Calu3 (cell line): ENCODE data around the gene GLI3. TPM values are rescaled to one million over a fixed set of nuclear protein-coding genes. Genes with fewer than 3 reads are reported as not detected.

Source experiments
- BruUV-seq: library from RNA; stranded (reverse); fragments of 400-500 nt; replicated peaks from 2 replicates; lab custom pipeline; 2021; lab: Mats Ljungman, UMichigan
- CTCF ChIA-PET: fragments of 300-600 bp; sonication (Branson Sonifier 250); formaldehyde crosslinking; loops from one replicate; lab custom pipeline; 2022; ENCODE audit warnings: antibody characterized with exemption; lab: Charles Lee
- DNase-seq: peaks from one replicate; pipeline ENCODE4 v3.0.0; 2022
- H3K27ac Mint-ChIP-seq: one replicate; pipeline ENCODE4 v1.8.0; 2022; ENCODE audit warnings: mixed read lengths; ENCODE audit not compliant: unreplicated experiment
- H3K27me3 Mint-ChIP-seq: one replicate; pipeline ENCODE4 v1.8.0; 2022; ENCODE audit warnings: mixed read lengths; ENCODE audit not compliant: unreplicated experiment
- H3K36me3 Mint-ChIP-seq: one replicate; pipeline ENCODE4 v1.8.0; 2022; ENCODE audit warnings: mild to moderate bottlenecking, moderate library complexity, mixed read lengths; ENCODE audit not compliant: insufficient read depth, unreplicated experiment
- H3K4me1 Mint-ChIP-seq: one replicate; pipeline ENCODE4 v1.8.0; 2022; ENCODE audit warnings: mild to moderate bottlenecking, low read depth, mixed read lengths; ENCODE audit not compliant: unreplicated experiment
- H3K4me3 Mint-ChIP-seq: one replicate; pipeline ENCODE4 v1.8.0; 2022; ENCODE audit warnings: mild to moderate bottlenecking, low read depth, moderate library complexity, mixed read lengths; ENCODE audit not compliant: unreplicated experiment
- H3K9me3 Mint-ChIP-seq: one replicate; pipeline ENCODE4 v1.8.0; 2022; ENCODE audit warnings: low read depth, mixed read lengths; ENCODE audit not compliant: unreplicated experiment
- intact Hi-C: fragments of 100-400 bp; cut with micrococcal nuclease; formaldehyde crosslinking; loops from one replicate; pipeline ENCODE4 v1.10.0; 2022; ENCODE audit not compliant: unreplicated experiment
- total RNA-seq: library from RNA; stranded (reverse); gene quantifications from 2 replicates; pipeline ENCODE4 v1.2.3, GENCODE V29; 2022
- TF ChIP-seq, protein P1 (sequence below): fragments of 200-600 bp; IDR thresholded peaks from one replicate; pipeline ENCODE4 v1.8.0; 2022; ENCODE audit warnings: antibody characterized with exemption; ENCODE audit not compliant: unreplicated experiment

The GLI3 gene
- total RNA-seq, 1 experiment from 2014 or later: not detected

DNA sequence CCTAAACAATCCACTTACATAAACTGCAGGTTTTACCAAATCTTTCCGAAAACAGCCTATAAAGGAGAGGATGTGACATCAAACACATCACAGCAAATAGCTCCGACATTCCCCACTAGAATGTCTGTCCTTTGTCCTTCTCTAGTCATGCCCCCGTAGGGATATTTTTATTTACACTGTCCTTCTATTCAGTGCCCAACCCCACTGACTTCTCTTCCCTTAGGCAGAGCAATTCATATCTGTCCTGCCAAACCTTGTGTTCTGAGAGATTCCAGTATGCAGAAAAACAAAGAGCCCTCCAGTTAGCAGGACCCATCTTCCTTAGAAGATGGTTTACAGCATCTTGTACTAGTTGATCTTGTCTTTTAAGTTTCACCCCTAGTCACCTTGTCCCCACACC, 5.4 kb upstream of the GLI3 start:
- CTCF ChIA-PET: no interaction called here
- Mint-ChIP-seq H3K27ac (no peak overlapping the region), H3K9me3 (no peaks in the 10 kb centered on the region), H3K27me3 (peaks cover 80% of the 10 kb centered on the region), H3K36me3 (peaks cover 12% of the 10 kb centered on the region), H3K4me3 (no peak overlapping the region), H3K4me1 (peaks cover 7% of the 10 kb centered on the region)
- TF ChIP-seq, protein P1, sequence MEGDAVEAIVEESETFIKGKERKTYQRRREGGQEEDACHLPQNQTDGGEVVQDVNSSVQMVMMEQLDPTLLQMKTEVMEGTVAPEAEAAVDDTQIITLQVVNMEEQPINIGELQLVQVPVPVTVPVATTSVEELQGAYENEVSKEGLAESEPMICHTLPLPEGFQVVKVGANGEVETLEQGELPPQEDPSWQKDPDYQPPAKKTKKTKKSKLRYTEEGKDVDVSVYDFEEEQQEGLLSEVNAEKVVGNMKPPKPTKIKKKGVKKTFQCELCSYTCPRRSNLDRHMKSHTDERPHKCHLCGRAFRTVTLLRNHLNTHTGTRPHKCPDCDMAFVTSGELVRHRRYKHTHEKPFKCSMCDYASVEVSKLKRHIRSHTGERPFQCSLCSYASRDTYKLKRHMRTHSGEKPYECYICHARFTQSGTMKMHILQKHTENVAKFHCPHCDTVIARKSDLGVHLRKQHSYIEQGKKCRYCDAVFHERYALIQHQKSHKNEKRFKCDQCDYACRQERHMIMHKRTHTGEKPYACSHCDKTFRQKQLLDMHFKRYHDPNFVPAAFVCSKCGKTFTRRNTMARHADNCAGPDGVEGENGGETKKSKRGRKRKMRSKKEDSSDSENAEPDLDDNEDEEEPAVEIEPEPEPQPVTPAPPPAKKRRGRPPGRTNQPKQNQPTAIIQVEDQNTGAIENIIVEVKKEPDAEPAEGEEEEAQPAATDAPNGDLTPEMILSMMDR: no peak
- no TSS peak for BruUV-seq
- intact Hi-C loops: no loop called here
- DNase-seq: no peak

DNA sequence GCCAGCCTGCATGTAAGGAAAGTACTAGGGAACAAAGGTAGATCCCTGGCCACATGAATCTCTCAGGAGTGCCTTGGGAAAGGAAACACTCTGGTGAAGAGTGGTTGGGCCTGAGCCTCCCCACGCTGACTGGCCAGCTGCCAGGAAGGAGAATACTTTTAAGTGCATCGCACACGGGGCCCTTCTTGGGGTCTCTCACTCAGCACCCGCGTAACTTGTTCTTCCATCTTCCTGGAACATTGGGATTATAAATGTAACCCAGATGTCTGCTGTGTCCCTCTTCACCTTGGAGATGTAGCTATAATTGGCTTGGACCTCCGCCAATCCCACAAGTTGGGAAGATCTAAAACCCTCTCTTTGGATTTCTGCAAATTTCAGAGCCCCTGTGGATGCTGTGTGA, 4.4 kb upstream of the GLI3 start:
- TF ChIP-seq, protein P1: no peak
- intact Hi-C loops: no loop called here
- H3K27ac Mint-ChIP-seq: no peak overlapping the region
- no peaks in the 10 kb centered on the region for H3K9me3 Mint-ChIP-seq
- no peak for DNase-seq
- no TSS peak for BruUV-seq
- H3K36me3 Mint-ChIP-seq: peaks cover 16% of the 10 kb centered on the region
- peaks cover 80% of the 10 kb centered on the region for H3K27me3 Mint-ChIP-seq
- CTCF ChIA-PET: no interaction called here
- H3K4me1 Mint-ChIP-seq: peaks cover 7% of the 10 kb centered on the region
- H3K4me3 Mint-ChIP-seq: no peak overlapping the region

DNA sequence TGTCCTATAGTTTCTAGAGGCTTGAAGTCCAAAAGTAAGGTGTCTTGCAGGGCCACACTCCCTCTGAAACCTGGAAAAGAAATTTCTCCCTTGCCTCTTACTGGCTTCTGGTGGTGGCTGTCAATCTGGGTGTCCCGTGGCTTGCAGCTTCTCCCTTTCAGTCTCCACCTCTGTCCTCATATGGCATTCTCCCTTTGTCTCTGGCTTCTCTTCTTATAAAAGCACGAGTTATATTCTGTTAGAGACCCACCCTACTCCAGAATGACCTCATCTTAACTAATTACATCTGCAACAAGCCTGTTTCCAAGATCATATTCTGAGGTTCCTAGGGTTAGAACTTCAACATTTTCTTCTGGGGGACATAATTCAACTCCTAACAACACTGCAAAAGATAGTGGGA, 3.4 kb upstream of the GLI3 start:
- CTCF ChIA-PET: no interaction called here
- Mint-ChIP-seq H3K4me1 (peaks cover 12% of the 10 kb centered on the region), H3K4me3 (no peak overlapping the region), H3K9me3 (no peaks in the 10 kb centered on the region), H3K27ac (no peak overlapping the region), H3K27me3 (peaks cover 80% of the 10 kb centered on the region), H3K36me3 (peaks cover 16% of the 10 kb centered on the region)
- intact Hi-C loops: no loop called here
- TF ChIP-seq, protein P1: no peak
- DNase-seq: no peak
- no TSS peak for BruUV-seq

DNA sequence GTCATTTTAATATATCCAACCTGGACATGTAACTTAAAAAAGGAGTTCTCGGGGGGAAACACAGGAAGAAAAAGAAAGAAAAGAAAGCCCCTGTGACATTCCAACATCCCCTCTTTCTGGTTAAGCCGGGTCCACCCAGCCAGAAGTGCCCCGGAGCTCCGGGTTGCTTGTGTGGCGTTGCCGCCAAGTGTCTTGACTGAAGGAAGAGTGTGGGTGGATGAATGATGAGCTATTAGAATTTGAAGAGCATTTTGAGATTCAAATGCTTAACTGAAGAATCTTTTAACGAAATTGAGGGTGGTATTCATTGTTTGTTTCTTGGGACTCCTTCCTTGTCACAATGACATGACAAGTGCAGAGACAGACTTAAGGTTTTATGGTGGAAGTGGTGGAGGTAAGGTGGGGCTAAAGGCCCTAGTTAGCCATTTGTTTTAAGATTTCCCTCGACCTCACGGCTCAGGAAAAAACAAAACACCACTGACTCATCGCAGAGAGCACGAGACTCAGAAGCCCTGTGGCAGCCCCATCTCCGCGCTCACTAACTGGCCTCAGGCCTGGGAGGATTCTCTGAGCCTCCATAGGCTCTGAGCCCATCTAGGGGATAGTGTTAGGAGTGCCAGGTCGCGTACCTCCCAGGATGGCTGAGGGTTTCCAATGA, 1.8 kb upstream of the GLI3 start:
- no TSS peak for BruUV-seq
- peaks cover 95% of the 10 kb centered on the region for H3K27me3 Mint-ChIP-seq
- TF ChIP-seq, protein P1: no peak
- H3K4me3 Mint-ChIP-seq: peak overlapping the region; percentile 68
- no peaks in the 10 kb centered on the region for H3K9me3 Mint-ChIP-seq
- H3K36me3 Mint-ChIP-seq: peaks cover 16% of the 10 kb centered on the region
- H3K4me1 Mint-ChIP-seq: peaks cover 12% of the 10 kb centered on the region
- no peak for DNase-seq
- intact Hi-C loops: no loop called here
- H3K27ac Mint-ChIP-seq: peak overlapping the region; percentile 21
- CTCF ChIA-PET: no interaction called here
